Endothelial cell of umbilical vein (primary cell): ENCODE measurements around the gene STUM.

ENCODE experiments used
- EZH2 ChIP-seq: IDR thresholded peaks from 2 replicates; pipeline ENCODE4 v1.6.1; 2012; ENCODE audit warnings: borderline replicate concordance, low read depth, mild to moderate bottlenecking, moderate library complexity, low read length, inconsistent platforms; ENCODE audit not compliant: severe bottlenecking
- POLR2A ChIP-seq: IDR thresholded peaks from 2 replicates; pipeline ENCODE4 v1.6.1; 2012; ENCODE audit warnings: low read depth, mild to moderate bottlenecking, control low read depth, low read length
- TF ChIP-seq, protein P1 (sequence below), 2 donors: IDR thresholded peaks; 1 replicate in 1 of 2; 2 replicates in 1 of 2; pipeline ENCODE4 v1.5.1; 2011; ENCODE audit warnings: low read length in 2 of 2, mild to moderate bottlenecking in 2 of 2, moderate library complexity in 2 of 2, control low read depth in 1 of 2, inconsistent platforms in 1 of 2, low read depth in 1 of 2; ENCODE audit not compliant: insufficient read depth in 1 of 2; ENCODE audit errors: extremely low read depth in 1 of 2
- TF ChIP-seq, protein P2 (sequence below): IDR thresholded peaks from 2 replicates; pipeline ENCODE4 v1.6.1; 2011; ENCODE audit not compliant: insufficient read depth, insufficient read length

DNA sequence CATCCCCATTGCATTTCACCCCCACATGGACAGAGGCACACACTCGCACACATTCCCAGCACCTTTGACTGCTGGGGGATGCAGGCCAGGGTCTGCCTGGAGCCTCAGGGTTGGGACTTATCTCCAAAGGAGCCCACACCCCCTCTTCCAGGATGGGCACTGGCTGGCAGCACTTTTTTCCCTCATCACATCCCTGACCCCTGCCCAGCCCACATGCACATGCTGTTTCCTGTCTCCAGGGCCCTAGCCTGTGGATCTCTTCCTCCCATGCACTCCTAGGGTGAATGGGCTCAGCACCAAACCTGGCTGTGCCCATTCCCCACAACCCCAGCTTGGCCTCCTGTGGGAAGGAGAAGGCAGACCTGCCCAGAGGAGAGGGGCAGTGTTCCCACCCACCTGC is 59.3 kb downstream of the STUM start:
- TF ChIP-seq, protein P1, sequence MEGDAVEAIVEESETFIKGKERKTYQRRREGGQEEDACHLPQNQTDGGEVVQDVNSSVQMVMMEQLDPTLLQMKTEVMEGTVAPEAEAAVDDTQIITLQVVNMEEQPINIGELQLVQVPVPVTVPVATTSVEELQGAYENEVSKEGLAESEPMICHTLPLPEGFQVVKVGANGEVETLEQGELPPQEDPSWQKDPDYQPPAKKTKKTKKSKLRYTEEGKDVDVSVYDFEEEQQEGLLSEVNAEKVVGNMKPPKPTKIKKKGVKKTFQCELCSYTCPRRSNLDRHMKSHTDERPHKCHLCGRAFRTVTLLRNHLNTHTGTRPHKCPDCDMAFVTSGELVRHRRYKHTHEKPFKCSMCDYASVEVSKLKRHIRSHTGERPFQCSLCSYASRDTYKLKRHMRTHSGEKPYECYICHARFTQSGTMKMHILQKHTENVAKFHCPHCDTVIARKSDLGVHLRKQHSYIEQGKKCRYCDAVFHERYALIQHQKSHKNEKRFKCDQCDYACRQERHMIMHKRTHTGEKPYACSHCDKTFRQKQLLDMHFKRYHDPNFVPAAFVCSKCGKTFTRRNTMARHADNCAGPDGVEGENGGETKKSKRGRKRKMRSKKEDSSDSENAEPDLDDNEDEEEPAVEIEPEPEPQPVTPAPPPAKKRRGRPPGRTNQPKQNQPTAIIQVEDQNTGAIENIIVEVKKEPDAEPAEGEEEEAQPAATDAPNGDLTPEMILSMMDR (IDR thresholded peaks at IDR 0.05; ENCODE audit: extremely low read depth in 1 of 2, insufficient read depth in 1 of 2, low read depth in 1 of 2, low read length in 2 of 2), result no peak
- TF ChIP-seq EZH2 (no peak), POLR2A (no peak)
- TF ChIP-seq, protein P2, sequence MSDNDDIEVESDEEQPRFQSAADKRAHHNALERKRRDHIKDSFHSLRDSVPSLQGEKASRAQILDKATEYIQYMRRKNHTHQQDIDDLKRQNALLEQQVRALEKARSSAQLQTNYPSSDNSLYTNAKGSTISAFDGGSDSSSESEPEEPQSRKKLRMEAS, result no peak
